Measurements from ENCODE around the gene UNC5CL.

UNC5CL gene

GRCh38 chr6:41039060-41039998, at the start of gene UNC5CL:
UNC5CL (minus strand) TSS chr6:41039221; CDS start chr6:41035074, 4,147 bp downstream.
- no peak for DNase-seq

- no peak for DNase-seq
Observed at GRCh38 chr6:41088451-41088850, 49.4 kb upstream of the UNC5CL start.

- no peak for DNase-seq
Observed at GRCh38 chr6:41085182-41085581, 46.2 kb upstream of the UNC5CL start.

- DNase-seq, result no peak
Observed at GRCh38 chr6:41083072-41083471, 44.1 kb upstream of the UNC5CL start.

GRCh38 chr6:41080621-41081020, 41.6 kb upstream of the UNC5CL start:
- no peak for DNase-seq

GRCh38 chr6:41079080-41079479, 40.1 kb upstream of the UNC5CL start:
- DNase-seq, result no peak

- DNase-seq, result no peak
Observed at GRCh38 chr6:41078101-41078500, 39.1 kb upstream of the UNC5CL start.

- DNase-seq, result no peak
Observed at GRCh38 chr6:41077536-41077935, 38.5 kb upstream of the UNC5CL start.

- DNase-seq, result no peak
Observed at GRCh38 chr6:41075651-41076626, 36.9 kb upstream of the UNC5CL start.

GRCh38 chr6:41074692-41075436, 35.8 kb upstream of the UNC5CL start:
- DNase-seq, result no peak

GRCh38 chr6:41073968-41074691, 35.1 kb upstream of the UNC5CL start:
- no peak for DNase-seq

GRCh38 chr6:41073203-41073967, 34.4 kb upstream of the UNC5CL start:
- DNase-seq, result peak; percentile 53 to 71

GRCh38 chr6:41072836-41073202, 33.8 kb upstream of the UNC5CL start, which contains the start of gene NFYA:
NFYA (plus strand) TSS chr6:41072974; CDS start chr6:41079090, 6,116 bp downstream.
- DNase-seq, result peak in 1 of 2 experiments; percentile 100

- peak; percentile 100 for DNase-seq
Observed at GRCh38 chr6:41071923-41072835, 33.2 kb upstream of the UNC5CL start, which contains the start of gene OARD1. OARD1 (minus strand) TSS chr6:41072356; CDS start chr6:41071634, 722 bp downstream.

GRCh38 chr6:41071501-41071922, 32.5 kb upstream of the UNC5CL start:
- DNase-seq, result no peak

- DNase-seq, result peak; percentile 29 to 56
Observed at GRCh38 chr6:41066867-41067304, 27.9 kb upstream of the UNC5CL start.

- DNase-seq, result no peak
Observed at GRCh38 chr6:41065550-41066026, 26.6 kb upstream of the UNC5CL start.

GRCh38 chr6:41064841-41065240, 25.8 kb upstream of the UNC5CL start:
- no peak for DNase-seq

- DNase-seq, result no peak
Observed at GRCh38 chr6:41063884-41064285, 24.9 kb upstream of the UNC5CL start.
